Osteocyte (in vitro differentiated cells): ENCODE measurements around the gene TELO2. TPM values are rescaled to one million over a fixed set of nuclear protein-coding genes. Genes with fewer than 3 reads are reported as not detected.

Experiments used
- DNase-seq: peaks from one replicate; pipeline ENCODE4 v3.0.0; 2021; ENCODE audit warnings: mixed read lengths; ENCODE audit not compliant: unreplicated experiment; ENCODE audit errors: extremely low spot score
- H3K27ac Mint-ChIP-seq: one replicate; pipeline ENCODE4 v1.8.0; 2021; ENCODE audit warnings: mild to moderate bottlenecking, mixed read lengths; ENCODE audit not compliant: unreplicated experiment
- H3K27me3 Mint-ChIP-seq: one replicate; pipeline ENCODE4 v1.8.0; 2021; ENCODE audit warnings: mixed read lengths; ENCODE audit not compliant: unreplicated experiment
- H3K36me3 Mint-ChIP-seq: one replicate; pipeline ENCODE4 v1.8.0; 2021; ENCODE audit warnings: mixed read lengths; ENCODE audit not compliant: unreplicated experiment
- H3K4me1 Mint-ChIP-seq: one replicate; pipeline ENCODE4 v1.8.0; 2021; ENCODE audit warnings: mixed read lengths; ENCODE audit not compliant: unreplicated experiment
- H3K4me3 Mint-ChIP-seq: one replicate; pipeline ENCODE4 v1.8.0; 2021; ENCODE audit warnings: mild to moderate bottlenecking, moderate library complexity, mixed read lengths; ENCODE audit not compliant: unreplicated experiment
- H3K9me3 Mint-ChIP-seq: one replicate; pipeline ENCODE4 v1.8.0; 2021; ENCODE audit warnings: mixed read lengths; ENCODE audit not compliant: unreplicated experiment
- total RNA-seq: library from RNA; stranded (reverse); gene quantifications from 2 replicates; pipeline ENCODE4 v1.2.1, GENCODE V29; 2021
- TF ChIP-seq, protein P1 (sequence below): fragments of 200-600 bp; sonication (generic); IDR thresholded peaks from 2 replicates; pipeline ENCODE4 v1.5.0; 2021; ENCODE audit warnings: antibody characterized with exemption, mild to moderate bottlenecking, moderate library complexity

TELO2 gene
- total RNA-seq, 1 donor from 2014 or later = 37.8 TPM

DNA sequence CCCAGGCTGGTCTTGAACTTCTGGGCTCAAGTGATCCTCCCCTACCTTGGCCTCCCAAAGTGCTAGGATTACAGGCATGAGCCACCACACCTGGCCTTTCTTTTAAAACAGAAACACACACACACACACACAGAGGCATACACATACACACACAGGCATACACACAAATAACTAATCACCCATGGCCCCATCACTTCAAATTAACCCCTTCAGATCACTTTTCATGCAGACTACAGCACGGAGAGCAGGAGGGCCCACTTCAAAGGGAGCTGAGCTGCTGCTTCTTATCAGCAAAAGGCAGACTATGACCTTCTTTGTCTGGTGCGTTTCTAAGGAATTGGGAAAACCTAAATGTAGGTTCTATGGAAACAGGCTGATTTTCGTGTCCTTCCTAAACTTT lies 20.2 kb upstream of the TELO2 start:
- peak overlapping the region; percentile 62 for H3K4me3 Mint-ChIP-seq
- DNase-seq = no peak
- TF ChIP-seq, protein P1, sequence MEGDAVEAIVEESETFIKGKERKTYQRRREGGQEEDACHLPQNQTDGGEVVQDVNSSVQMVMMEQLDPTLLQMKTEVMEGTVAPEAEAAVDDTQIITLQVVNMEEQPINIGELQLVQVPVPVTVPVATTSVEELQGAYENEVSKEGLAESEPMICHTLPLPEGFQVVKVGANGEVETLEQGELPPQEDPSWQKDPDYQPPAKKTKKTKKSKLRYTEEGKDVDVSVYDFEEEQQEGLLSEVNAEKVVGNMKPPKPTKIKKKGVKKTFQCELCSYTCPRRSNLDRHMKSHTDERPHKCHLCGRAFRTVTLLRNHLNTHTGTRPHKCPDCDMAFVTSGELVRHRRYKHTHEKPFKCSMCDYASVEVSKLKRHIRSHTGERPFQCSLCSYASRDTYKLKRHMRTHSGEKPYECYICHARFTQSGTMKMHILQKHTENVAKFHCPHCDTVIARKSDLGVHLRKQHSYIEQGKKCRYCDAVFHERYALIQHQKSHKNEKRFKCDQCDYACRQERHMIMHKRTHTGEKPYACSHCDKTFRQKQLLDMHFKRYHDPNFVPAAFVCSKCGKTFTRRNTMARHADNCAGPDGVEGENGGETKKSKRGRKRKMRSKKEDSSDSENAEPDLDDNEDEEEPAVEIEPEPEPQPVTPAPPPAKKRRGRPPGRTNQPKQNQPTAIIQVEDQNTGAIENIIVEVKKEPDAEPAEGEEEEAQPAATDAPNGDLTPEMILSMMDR = no peak
- H3K27ac Mint-ChIP-seq = peak overlapping the region; percentile 8
- no peaks in the 10 kb centered on the region for H3K9me3 Mint-ChIP-seq
- H3K4me1 Mint-ChIP-seq = peaks cover 32% of the 10 kb centered on the region
- H3K36me3 Mint-ChIP-seq = no peaks in the 10 kb centered on the region
- no peaks in the 10 kb centered on the region for H3K27me3 Mint-ChIP-seq

DNA sequence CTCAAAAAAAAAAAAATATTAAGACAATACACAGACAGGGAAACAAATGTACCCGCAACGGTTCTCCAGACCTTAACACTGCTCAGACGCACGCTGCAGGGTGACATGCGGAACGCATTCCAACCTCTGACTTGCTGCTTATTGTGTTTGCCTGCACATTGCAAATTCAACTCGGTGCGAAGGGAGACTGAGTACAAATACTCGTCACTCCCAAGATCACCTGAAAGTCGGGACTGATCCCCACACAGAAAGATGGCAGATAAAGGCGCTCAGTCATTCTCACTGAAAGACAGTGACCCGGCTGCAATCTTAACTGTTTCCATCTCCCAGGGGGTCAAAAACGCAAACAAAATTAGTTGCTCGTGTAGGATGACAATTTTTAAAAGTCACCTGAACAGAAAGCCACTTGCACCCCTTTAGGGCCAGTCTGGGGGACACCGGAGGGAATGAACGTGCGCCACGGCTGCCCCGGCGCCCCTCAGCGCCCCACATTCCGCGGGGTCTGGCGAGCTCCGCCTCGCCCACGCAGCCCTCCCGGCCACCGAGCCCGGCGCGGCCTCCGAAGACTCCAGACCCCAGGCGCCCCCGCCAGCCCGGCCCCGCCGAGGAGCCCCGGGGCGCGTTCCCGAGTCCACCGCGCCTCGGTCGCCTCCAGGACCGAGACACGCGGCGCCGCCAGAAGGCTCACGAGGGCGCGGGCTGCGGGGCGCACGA lies 18.9 kb upstream of the TELO2 start:
- H3K27me3 Mint-ChIP-seq = no peaks in the 10 kb centered on the region
- H3K27ac Mint-ChIP-seq = peak overlapping the region; percentile 57
- TF ChIP-seq, protein P1 = no peak
- peak; percentile 82 for DNase-seq
- peaks cover 32% of the 10 kb centered on the region for H3K4me1 Mint-ChIP-seq
- H3K4me3 Mint-ChIP-seq = peak overlapping the region; percentile 76
- no peaks in the 10 kb centered on the region for H3K9me3 Mint-ChIP-seq
- no peaks in the 10 kb centered on the region for H3K36me3 Mint-ChIP-seq

DNA sequence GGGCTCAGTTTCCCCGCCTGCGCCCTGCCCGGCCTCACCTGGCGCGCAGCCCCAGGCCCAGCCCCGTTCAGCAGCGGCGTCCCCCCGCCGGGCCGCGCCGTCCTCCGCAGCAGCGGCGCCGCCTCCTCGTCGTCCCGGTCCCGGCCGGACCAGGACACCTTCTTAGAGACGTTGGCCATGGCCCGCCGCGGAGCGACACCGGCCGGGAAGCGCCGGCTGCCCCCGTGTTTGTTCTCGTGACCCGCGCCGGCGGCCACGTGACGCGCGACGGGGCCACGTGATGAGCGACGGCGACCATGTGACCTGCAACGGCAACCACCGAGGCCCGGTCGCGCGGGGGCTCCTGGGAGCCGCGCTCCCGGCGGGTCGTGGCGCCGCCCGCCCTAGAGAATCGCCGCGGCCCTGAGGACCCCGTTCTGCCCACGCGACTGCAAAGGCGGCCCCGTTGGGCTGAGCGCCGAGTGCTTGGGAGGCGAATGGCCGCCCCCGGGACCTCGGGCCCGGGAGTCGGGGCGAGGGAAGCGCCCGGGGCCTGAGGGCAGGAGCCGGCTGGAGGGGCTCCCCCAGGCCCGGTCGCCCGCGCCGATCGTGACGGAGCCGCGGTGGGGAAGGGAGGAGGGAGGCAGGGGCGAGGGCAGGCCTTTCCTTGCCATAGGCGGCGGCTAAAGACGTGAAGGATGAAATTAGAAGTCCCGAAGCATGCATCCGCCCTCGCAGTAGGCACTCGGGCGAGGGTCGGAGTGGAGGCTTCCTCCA lies 18.2 kb upstream of the TELO2 start, which contains the start of gene CLCN7:
CLCN7 (minus strand) TSS at position 233 of the 756 bp plus-strand sequence; CDS start at position 179, 54 bp downstream.
- Mint-ChIP-seq H3K4me1 (peaks cover 32% of the 10 kb centered on the region), H3K27me3 (no peaks in the 10 kb centered on the region), H3K36me3 (no peaks in the 10 kb centered on the region), H3K27ac (peak within 1 kb of the TSS; percentile 75), H3K4me3 (peak within 1 kb of the TSS; percentile 79), H3K9me3 (no peaks in the 10 kb centered on the region)
- DNase-seq = peak; percentile 95
- TF ChIP-seq, protein P1 = no peak

DNA sequence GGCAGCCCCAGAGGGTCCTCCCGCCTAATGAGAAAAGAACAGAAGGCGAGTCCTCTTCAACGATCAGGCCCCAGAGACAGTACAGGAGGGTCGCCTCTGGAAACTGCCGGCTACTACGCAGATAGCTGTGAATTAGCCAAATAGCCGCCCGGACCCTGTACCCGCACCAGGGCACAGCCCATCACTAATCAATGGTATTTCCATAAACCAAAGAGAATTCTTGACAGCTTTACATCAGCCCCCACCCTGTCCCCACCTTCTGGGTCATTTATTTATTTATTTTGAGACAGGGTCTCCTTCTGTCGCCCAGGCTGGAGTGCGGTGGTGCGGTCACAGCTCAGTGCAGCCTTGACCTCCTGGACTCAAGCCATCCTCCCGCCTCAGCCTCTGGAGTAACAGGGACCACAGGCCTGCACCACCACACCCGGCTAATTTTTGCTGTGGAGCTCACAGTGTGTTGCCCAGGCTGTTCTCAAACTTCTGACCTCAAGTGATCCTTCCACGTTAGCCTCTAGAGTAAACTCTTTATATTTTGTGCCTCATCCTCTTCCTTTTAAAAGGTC lies 17.5 kb upstream of the TELO2 start:
- H3K4me1 Mint-ChIP-seq = peaks cover 28% of the 10 kb centered on the region

More for the DNA sequence above, 17.5 kb upstream of the TELO2 start:
- H3K9me3 Mint-ChIP-seq = no peaks in the 10 kb centered on the region
- H3K4me3 Mint-ChIP-seq = peak overlapping the region; percentile 79
- H3K36me3 Mint-ChIP-seq = no peaks in the 10 kb centered on the region
- peak overlapping the region; percentile 75 for H3K27ac Mint-ChIP-seq
- DNase-seq = no peak
- H3K27me3 Mint-ChIP-seq = no peaks in the 10 kb centered on the region
- TF ChIP-seq, protein P1 = no peak
